HG03045 (cell line): Measurements from ENCODE around the gene TNFRSF1A.

Experiments
- ATAC-seq: cut with Tn5 transposase; IDR thresholded peaks from one replicate; pipeline ENCODE4 v1.9.1; 2021; ENCODE audit warnings: mild to moderate bottlenecking, moderate library complexity; ENCODE audit not compliant: unreplicated experiment

Gene TNFRSF1A

GRCh38 chr12:6341417-6342139 lies at the start of gene TNFRSF1A:
Gene TNFRSF1A (minus strand): TSS chr12:6342076. CDS start chr12:6341814, 262 bp downstream.
- no peak for ATAC-seq

GRCh38 chr12:6391013-6391412 lies 49.1 kb upstream of the TNFRSF1A start:
- no peak for ATAC-seq

GRCh38 chr12:6390084-6390799 lies 48.4 kb upstream of the TNFRSF1A start:
- no peak for ATAC-seq

- ATAC-seq: no peak
These were observed 45.7 kb upstream of the TNFRSF1A start for GRCh38 chr12:6387541-6387940.

- no peak for ATAC-seq
These were observed 44.6 kb upstream of the TNFRSF1A start for GRCh38 chr12:6386491-6386890.

GRCh38 chr12:6386038-6386437 lies 44.2 kb upstream of the TNFRSF1A start:
- no peak for ATAC-seq

GRCh38 chr12:6384499-6385436 lies 42.9 kb upstream of the TNFRSF1A start:
- ATAC-seq: no peak

- no peak for ATAC-seq
These were observed 42.0 kb upstream of the TNFRSF1A start, which contains the start of gene LTBR for GRCh38 chr12:6383572-6384498. Gene LTBR (plus strand): TSS chr12:6384162. CDS start chr12:6384359, 197 bp downstream.

GRCh38 chr12:6382982-6383381 lies 41.1 kb upstream of the TNFRSF1A start:
- ATAC-seq: no peak

- no peak for ATAC-seq
These were observed 40.5 kb upstream of the TNFRSF1A start for GRCh38 chr12:6382371-6382770.

- no peak for ATAC-seq
These were observed 38.6 kb upstream of the TNFRSF1A start for GRCh38 chr12:6380141-6381121.

- no peak for ATAC-seq
These were observed 37.0 kb upstream of the TNFRSF1A start for GRCh38 chr12:6378709-6379472.

GRCh38 chr12:6377667-6377994 lies 35.8 kb upstream of the TNFRSF1A start:
- ATAC-seq: no peak

- ATAC-seq: no peak
These were observed 35.2 kb upstream of the TNFRSF1A start for GRCh38 chr12:6376870-6377666.

GRCh38 chr12:6376079-6376869 lies 34.4 kb upstream of the TNFRSF1A start:
- ATAC-seq: no peak

- no peak for ATAC-seq
These were observed 33.6 kb upstream of the TNFRSF1A start, which contains the start of gene SCNN1A for GRCh38 chr12:6375269-6376078. Gene SCNN1A (minus strand): TSS chr12:6375563. CDS start chr12:6374783, 780 bp downstream.
